GM19452 (cell line): Measurements from ENCODE around the gene KRTAP15-1.

Experiments
- ATAC-seq: cut with Tn5 transposase; IDR thresholded peaks from one replicate; pipeline ENCODE4 v1.9.1; 2021; ENCODE audit not compliant: unreplicated experiment

KRTAP15-1 gene

GRCh38 chr21:30486180-30486579, 46.1 kb downstream of the KRTAP15-1 start:
- no peak for ATAC-seq

GRCh38 chr21:30487336-30487735, 47.3 kb downstream of the KRTAP15-1 start, which contains the start of gene KRTAP19-2:
KRTAP19-2 (minus strand) TSS chr21:30487436; CDS start chr21:30487348, 88 bp downstream.
- ATAC-seq = no peak
